NCI-H2107 treated with DMSO at 0.1 percent for 48 hours (cell line): ENCODE measurements around the gene CCDC12.
A peak's percentile ranks its signal among the peaks of the same experiment; 100 is the strongest.

Experiments
- DNase-seq: peaks from one replicate; lab custom pipeline; 2025; ENCODE audit not compliant: unreplicated experiment; lab: John Stamatoyannopoulos, UW

CCDC12 gene

GRCh38 chr3:46976326-46977190, at the start of gene CCDC12:
TSS of gene CCDC12 (minus strand) at chr3:46976745. CDS start at chr3:46976732, 13 bp downstream.
- DNase-seq = peak; percentile 88

DNA sequence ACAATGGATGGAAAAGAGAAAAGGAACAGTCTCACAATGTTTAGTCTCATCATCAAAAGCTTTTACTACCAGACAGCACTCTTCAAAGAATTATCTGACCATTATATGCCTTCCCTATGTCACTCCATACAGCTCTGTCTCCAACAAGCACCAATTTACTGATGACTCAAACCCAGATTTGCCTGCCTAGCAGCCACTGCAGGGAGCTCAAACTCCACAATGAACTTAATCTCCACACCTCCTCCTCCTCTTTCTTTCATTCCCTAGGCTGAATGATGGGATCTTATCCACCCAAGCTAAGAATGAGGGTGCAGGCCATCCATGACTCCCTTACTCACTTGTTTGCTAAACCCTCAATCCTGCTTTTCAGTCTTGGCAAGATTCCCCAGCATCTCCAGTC, 48.4 kb upstream of the CCDC12 start:
- no peak for DNase-seq

- DNase-seq = peak; percentile 0
Observed at GRCh38 chr3:47022641-47023071, 46.1 kb upstream of the CCDC12 start.

GRCh38 chr3:47020311-47020710, 43.8 kb upstream of the CCDC12 start:
- no peak for DNase-seq

GRCh38 chr3:47019201-47019600, 42.7 kb upstream of the CCDC12 start:
- no peak for DNase-seq

DNA sequence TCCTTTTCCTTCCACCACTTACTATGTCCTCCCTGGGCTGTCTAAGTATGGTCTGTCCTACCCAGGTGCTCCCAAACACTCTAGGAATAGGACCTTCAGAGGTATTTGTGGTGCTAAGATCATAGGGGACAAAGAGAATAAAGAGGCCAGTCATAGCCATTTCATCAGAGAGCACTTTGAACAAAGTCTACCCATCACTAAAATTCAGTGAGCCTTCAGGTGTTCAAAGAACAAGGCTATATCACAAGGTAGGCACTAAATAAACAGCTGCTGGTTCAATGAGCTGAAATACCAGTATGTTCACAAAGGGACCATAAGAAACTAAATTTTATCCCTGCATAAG, 41.7 kb upstream of the CCDC12 start:
- DNase-seq = no peak

DNA sequence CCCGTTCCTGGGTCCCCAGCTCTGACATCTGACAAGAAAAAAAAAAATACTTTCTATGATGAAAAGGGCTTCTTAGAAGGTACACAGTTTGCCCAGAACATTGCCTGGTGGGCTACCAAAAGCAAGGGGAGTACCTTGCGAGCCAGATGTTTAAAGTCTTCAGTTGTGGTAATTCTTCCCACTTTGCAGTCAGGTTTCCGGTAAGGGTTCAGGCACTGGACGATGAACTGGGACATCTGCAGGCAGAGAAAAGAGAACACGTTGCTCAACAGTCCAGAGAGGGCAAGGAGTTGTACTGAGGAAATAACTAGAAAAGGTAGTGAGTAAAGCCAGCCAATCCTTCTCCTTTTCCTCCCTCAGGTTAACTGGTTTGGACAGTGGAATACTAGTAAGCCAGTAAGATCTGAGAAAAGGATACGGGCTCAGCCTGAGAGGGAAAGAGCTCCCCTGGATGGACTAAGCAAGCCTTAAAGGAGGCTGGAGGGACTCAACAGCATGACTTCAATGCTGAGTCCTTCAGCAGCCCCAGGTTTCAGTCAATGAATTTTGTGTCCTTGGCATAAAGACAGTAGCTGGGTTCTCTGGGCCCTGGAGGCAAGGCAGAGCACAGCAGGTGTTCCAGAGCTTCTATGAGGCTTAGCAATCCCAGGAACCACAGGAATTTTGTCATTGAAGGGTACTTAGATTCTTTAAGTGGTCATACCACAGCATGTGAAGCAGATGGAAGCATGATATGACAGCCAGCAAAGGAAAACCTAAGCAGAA, 41.1 kb upstream of the CCDC12 start:
- peak; percentile 0 for DNase-seq

DNA sequence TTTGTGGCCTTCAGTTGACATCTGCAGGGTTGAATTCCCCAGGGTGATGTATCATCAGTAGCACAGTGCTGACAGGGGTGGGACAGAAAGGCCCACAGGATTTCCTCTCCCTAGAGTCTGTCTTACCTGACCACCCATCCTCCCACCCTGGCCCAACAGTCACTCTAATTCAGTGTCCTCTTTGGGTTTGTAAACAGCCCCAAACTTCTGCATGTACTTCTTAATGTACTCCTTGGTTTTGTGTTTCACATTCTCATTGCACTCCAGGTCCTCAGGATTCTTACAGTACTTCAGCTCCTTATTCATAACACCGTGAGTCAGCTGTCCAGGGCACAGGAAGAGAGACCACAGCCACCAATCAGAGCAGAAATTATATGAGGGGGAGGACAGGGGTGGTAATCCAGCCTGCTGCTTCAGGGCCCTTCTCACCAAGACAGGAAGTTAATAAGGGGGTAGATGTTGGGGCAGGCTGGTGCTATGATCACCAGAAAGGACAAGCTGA, 40.4 kb upstream of the CCDC12 start:
- no peak for DNase-seq

GRCh38 chr3:47016086-47016933, 39.8 kb upstream of the CCDC12 start:
- DNase-seq = no peak

DNA sequence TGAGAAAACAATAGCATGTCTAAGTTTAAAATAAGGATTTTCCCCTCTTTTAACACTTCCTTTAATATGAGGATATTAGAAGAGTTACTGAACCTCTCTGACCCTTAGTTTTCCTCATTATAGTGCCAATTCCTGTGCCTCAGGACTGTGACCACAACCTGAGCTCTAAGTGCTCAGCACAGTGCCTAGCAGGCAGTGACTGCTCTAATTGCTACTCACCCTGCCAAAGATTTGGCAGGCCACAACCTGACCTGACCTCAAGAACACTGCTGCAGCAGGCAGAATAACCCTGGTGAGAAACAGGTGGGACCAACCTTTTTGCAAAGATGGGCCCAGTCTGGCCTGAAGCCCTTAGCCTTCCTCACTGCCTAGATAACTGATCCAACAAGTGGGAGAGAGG, 38.6 kb upstream of the CCDC12 start:
- DNase-seq = no peak

GRCh38 chr3:47014036-47014435, 37.5 kb upstream of the CCDC12 start:
- DNase-seq = no peak

DNA sequence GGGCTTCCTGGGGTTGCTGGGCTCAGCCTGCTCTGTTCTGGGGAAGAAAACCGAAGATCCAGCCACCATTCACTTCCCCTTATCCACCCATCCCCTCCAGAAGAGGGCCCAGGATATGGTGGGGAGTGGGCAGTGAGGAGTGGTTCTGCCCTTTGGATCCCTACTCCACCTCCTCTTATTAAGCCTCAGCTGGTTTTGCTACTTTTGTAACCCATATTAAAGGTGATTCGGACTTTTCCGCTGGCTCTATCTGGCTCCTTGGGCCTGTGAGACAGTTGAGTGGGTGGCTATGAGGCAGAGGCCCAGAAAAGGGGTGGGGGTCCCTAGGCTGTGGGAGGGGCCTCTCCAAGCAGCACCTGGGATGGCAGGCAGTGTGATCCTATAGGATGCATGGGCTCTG, 36.7 kb upstream of the CCDC12 start:
- no peak for DNase-seq

DNA sequence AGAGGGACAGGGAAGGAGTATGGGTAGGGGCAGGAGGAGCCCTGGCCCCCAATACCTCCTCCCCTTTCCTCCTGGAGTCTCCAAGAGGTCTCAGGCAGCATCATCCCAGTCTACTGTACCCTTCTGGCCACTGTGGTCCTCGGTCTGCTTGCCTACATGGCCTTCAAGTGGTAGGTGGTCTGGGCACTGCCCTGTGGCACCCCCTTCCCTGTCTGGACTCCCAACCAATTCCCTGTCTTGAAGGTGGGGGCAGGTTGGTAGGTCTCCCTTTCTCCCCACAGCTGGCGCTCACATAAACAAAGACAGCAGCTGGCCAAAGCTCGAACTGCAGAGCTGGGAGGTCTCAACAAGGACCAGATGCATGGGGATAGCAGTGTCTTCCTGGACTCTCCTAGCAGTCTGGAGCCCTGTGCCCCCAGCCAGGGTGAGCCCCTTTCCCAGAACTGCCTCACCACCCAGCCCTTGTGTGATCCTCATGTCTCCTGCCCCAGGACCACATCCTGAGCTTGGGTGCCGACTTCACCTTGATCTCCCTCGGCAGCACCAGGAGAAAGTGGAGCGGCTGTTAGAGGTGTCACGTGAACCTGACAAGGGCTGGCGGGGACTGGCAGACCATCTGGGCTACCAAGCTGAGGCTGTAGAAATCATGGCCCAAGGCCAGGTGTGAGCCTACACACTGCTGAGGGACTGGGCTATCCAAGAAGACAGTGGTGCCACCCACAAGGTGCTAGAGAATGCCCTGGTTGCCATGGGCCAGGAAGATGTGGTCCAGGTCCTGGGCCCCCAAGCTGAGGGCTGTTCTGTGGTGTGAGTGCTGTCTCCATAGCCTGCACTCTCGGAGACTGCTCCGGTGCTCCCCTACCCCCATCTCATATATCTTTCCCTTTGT, 36.0 kb upstream of the CCDC12 start:
- DNase-seq = no peak

GRCh38 chr3:47011371-47011770, 34.8 kb upstream of the CCDC12 start:
- no peak for DNase-seq

DNA sequence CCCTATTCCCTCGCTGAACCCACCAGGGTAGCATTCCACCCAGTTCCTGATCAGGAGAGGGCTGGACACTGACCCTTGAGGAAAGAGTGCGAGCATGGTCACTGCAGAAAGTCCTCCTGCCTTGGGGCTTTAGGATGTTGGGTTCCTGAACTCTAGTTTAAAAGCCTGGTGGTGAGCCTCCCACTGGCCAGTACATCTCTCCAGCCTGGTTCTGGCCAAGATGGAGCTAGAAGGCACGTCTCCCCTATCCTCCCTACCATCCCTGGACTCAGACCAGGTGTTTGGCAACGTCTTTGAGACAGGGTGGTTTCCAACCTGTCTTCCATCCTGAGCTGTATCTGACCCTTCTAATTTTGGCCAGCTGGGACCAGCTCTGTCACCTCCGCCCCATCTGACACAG, 34.4 kb upstream of the CCDC12 start:
- DNase-seq = no peak

- no peak for DNase-seq
Observed at GRCh38 chr3:47010111-47010712, 33.7 kb upstream of the CCDC12 start.

DNA sequence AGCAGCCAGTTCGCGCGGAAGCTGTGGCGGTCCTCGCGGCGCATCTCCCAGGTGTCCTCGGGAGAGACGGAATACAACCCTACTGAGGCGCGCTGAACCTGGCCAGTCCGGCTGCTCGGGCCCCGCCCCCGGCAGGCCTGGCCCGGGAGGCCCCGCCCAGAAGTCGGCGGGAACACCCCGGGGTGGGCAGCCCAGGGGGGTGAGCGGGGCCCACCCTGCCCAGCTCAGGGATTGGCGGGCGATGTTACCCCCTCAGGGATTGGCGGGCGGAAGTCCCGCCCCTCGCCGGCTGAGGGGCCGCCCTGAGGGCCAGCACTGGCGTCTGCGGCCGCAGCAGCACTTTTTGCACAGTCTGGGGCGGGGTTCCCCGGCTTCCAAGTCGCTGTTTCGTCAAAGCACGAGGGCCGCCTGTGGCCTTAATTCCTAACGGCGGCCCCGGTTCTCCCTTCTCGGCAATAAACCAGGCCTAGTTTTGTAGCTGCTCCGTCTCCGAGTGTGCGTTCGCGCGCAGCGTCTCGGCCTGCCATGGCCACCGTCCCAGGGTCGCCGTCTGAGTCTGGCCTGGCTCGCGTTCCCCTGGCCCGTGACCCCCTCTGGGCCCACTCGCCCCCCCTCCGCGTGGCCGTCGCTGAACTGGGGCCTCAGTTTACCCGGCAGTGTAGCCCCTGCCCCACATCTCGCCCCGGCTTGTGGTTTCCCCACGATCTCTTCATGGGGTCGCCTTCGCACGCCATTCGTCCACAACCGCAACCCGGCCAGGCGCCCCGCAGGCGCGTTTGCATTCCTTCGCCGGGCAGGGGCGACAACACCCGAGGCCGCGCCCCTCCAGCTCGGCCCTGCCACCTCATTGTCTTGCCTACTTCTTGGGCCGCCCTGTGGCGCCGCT, 32.9 kb upstream of the CCDC12 start:
- DNase-seq = peak; percentile 20

DNA sequence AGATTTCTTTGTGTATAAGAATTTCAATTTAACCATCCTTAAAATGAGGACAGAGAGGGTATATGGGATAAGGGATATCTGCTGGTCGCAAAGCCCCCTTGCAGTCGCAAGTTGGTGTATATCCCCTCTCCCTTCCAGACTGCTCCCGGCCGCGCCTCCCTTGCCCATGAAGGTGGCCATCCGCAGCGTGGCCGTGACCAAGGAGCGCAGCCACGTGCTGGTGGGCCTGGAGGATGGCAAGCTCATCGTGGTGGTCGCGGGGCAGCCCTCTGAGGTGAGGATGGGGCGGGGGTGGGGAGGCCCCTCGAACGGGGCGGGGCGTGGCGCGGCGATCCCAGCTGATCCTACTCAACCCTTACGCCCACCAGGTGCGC, 32.3 kb upstream of the CCDC12 start:
- DNase-seq = no peak

DNA sequence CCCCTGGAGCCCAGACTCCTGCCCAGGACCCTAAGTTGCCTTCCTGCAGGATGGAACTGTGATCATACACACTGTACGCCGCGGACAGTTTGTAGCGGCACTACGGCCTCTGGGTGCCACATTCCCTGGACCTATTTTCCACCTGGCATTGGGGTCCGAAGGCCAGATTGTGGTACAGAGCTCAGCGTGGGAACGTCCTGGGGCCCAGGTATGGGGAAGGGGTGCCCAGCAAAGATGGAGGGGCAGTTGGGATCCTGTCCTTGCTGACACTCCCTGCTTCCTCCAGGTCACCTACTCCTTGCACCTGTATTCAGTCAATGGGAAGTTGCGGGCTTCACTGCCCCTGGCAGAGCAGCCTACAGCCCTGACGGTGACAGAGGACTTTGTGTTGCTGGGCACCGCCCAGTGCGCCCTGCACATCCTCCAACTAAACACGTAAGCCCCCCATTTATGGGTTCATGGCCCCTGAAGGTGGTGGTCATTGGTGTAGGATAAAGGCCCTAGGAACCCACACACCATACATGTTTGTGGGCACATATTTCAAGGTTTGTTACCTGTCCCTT, 31.8 kb upstream of the CCDC12 start:
- no peak for DNase-seq
